Endothelial cell of hepatic sinusoid (primary cell): ENCODE data around the gene ALPG.
"Not testable (repeated sequence)": the region's sequence is repeated elsewhere in the genome, so short reads cannot be mapped to it uniquely, and the experiment has no call there.

Experiments
- in situ Hi-C: cut with HindIII; loops from 2 replicates; pipeline ENCODE4 v1.10.0; 2017; ENCODE audit warnings: low sequenced_read_pairs

ALPG gene

GRCh38 chr2:232376713-232377112 lies 29.9 kb upstream of the ALPG start:
- in situ Hi-C loops = no loop called here

GRCh38 chr2:232377319-232377718 lies 29.3 kb upstream of the ALPG start:
- in situ Hi-C loops = no loop called here

- in situ Hi-C loops = no loop called here
These were observed 28.6 kb upstream of the ALPG start for GRCh38 chr2:232377841-232378734.

GRCh38 chr2:232378735-232379151 lies 27.9 kb upstream of the ALPG start, which contains the start of gene ALPP:
Gene ALPP, plus strand, starts transcription at chr2:232378751. Its CDS starts 52 bp downstream, at chr2:232378803.
- in situ Hi-C loops = not testable (repeated sequence)

- in situ Hi-C loops = not testable (repeated sequence)
These were observed 26.7 kb upstream of the ALPG start for GRCh38 chr2:232379610-232380590.

GRCh38 chr2:232381204-232382031 lies 25.2 kb upstream of the ALPG start:
- in situ Hi-C loops = not testable (repeated sequence)

GRCh38 chr2:232382331-232383225 lies 24.1 kb upstream of the ALPG start:
- in situ Hi-C loops = no loop called here

- in situ Hi-C loops = no loop called here
These were observed 22.2 kb upstream of the ALPG start for GRCh38 chr2:232384466-232384865.

- in situ Hi-C loops = loop anchor here (5.0 kb wide), 1 partner anchor 98 kb away; no protein-coding TSS in a partner anchor
These were observed 21.6 kb upstream of the ALPG start for GRCh38 chr2:232385058-232385457.

- in situ Hi-C loops = loop anchor here (5.0 kb wide), 1 partner anchor 99 kb away; no protein-coding TSS in a partner anchor
These were observed 20.8 kb upstream of the ALPG start for GRCh38 chr2:232385660-232386489.

GRCh38 chr2:232386490-232386739 lies 20.2 kb upstream of the ALPG start:
- in situ Hi-C loops = loop anchor here (5.0 kb wide), 1 partner anchor 99 kb away; no protein-coding TSS in a partner anchor

GRCh38 chr2:232386740-232387450 lies 19.7 kb upstream of the ALPG start:
- in situ Hi-C loops = loop anchor here (5.0 kb wide), 1 partner anchor 100 kb away; no protein-coding TSS in a partner anchor

GRCh38 chr2:232387451-232388171 lies 19.0 kb upstream of the ALPG start:
- in situ Hi-C loops = loop anchor here (5.0 kb wide), 1 partner anchor 100 kb away; no protein-coding TSS in a partner anchor

- in situ Hi-C loops = loop anchor here (5.0 kb wide), 1 partner anchor 101 kb away; no protein-coding TSS in a partner anchor
These were observed 18.2 kb upstream of the ALPG start for GRCh38 chr2:232388324-232388891.

- in situ Hi-C loops = loop anchor here (5.0 kb wide), 1 partner anchor 102 kb away; no protein-coding TSS in a partner anchor
These were observed 17.3 kb upstream of the ALPG start for GRCh38 chr2:232389327-232389726.

GRCh38 chr2:232390661-232391060 lies 16.0 kb upstream of the ALPG start:
- in situ Hi-C loops = no loop called here

- in situ Hi-C loops = no loop called here
These were observed 13.1 kb upstream of the ALPG start for GRCh38 chr2:232393556-232393955.
